HCT116 (cell line): ENCODE results near the gene NLRC5. TPM values are rescaled to one million over a fixed set of nuclear protein-coding genes. Genes with fewer than 3 reads are reported as not detected.

Source experiments
- ATAC-seq: fragments of 200-7000 bp; cut with Tn5 transposase; 2 replicates; pipeline ENCODE4 v1.9.1; 2020; ENCODE audit warnings: mild to moderate bottlenecking, moderate library complexity
- BruUV-seq: library from RNA; stranded (reverse); fragments of 400-500 nt; replicated peaks from 2 replicates; lab custom pipeline; 2021; lab: Mats Ljungman, UMichigan
- CTCF ChIA-PET: fragments of 300-600 bp; sonication (Branson Sonifier 250); formaldehyde crosslinking; loops from one replicate; lab custom pipeline; 2021; ENCODE audit warnings: antibody characterized with exemption; lab: Charles Lee
- POLR2A ChIA-PET: fragments of 300-600, 350-600 bp; sonication (Branson Sonifier 250); formaldehyde crosslinking; loops from one replicate; lab custom pipeline; 2021; ENCODE audit warnings: antibody characterized with exemption; lab: Charles Lee
- RAD21 ChIA-PET, 2 experiments: fragments of 300-600 bp; sonication (Branson Sonifier 250); formaldehyde crosslinking; loops; one replicate each; lab custom pipeline; 2023; ENCODE audit warnings: low total read pairs in 2 of 2; ENCODE audit not compliant: uncharacterized antibody in 2 of 2, unreplicated experiment in 2 of 2, low non-redundant PET in 1 of 2; lab: Charles Lee
- DNase-seq: peaks from one replicate; pipeline ENCODE4 v3.0.0-alpha.2; 2010; ENCODE audit warnings: low read depth, low spot score
- H2AFZ ChIP-seq: fragments of 200-600 bp; shearing (Covaris generic), sonication (generic); 2 replicates; pipeline ENCODE4 v1.6.1; 2017; ENCODE audit warnings: low read depth, mixed run types, mixed read lengths, antibody characterized with exemption, low read length; ENCODE audit not compliant: poor library complexity, severe bottlenecking
- H3K27ac ChIP-seq: 2 replicates; pipeline ENCODE4 v1.5.1; 2012; ENCODE audit warnings: low read depth, low read length
- H3K27me3 ChIP-seq: fragments of 200-600 bp; sonication (generic); 2 replicates; pipeline ENCODE4 v1.6.1; 2016; ENCODE audit warnings: mixed run types, low read length, mixed read lengths; ENCODE audit not compliant: insufficient read depth
- H3K36me3 ChIP-seq, 2 experiments: fragments of 200-500 bp in 1 of 2; fragments of 200-600 bp in 1 of 2; sonication (Bioruptor generic) in 1 of 2; sonication (generic) in 1 of 2; 2 replicates each; pipeline versions ENCODE4 v1.5.1 to v1.6.1; 2014 to 2016; ENCODE audit warnings: low read length in 2 of 2, inconsistent platforms in 1 of 2, mixed read lengths in 1 of 2, mixed run types in 1 of 2; ENCODE audit not compliant: insufficient read depth in 2 of 2, control insufficient read depth in 1 of 2
- H3K4me1 ChIP-seq, 2 experiments: fragments of 200-600 bp in 1 of 2; sonication (generic) in 1 of 2; 2 replicates each; pipeline versions ENCODE4 v1.5.1 to v1.6.1; 2012 to 2017; ENCODE audit warnings: low read length in 2 of 2, inconsistent platforms in 1 of 2, mild to moderate bottlenecking in 1 of 2, mixed read lengths in 1 of 2, mixed run types in 1 of 2, moderate library complexity in 1 of 2; ENCODE audit not compliant: insufficient read depth in 2 of 2, control insufficient read depth in 1 of 2
- H3K4me2 ChIP-seq: fragments of 200-600 bp; sonication (generic); 2 replicates; pipeline ENCODE4 v1.6.1; 2017; ENCODE audit warnings: mixed run types, low read length, mixed read lengths
- H3K4me3 ChIP-seq, 2 experiments: fragments of 200-600 bp in 1 of 2; sonication (generic) in 1 of 2; replicated peaks in 1 of 2; 2 replicates each; pipeline ENCODE4 v1.5.1; 2011 to 2016; ENCODE audit warnings: low read length in 2 of 2, control low read depth in 1 of 2, low read depth in 1 of 2, mild to moderate bottlenecking in 1 of 2, mixed read lengths in 1 of 2, mixed run types in 1 of 2
- H3K79me2 ChIP-seq: fragments of 200-600 bp; sonication (generic); 2 replicates; pipeline ENCODE4 v1.6.1; 2017; ENCODE audit warnings: mild to moderate bottlenecking, mixed run types, low read length, moderate library complexity, mixed read lengths; ENCODE audit not compliant: insufficient read depth
- H3K9ac ChIP-seq: fragments of 200-600 bp; sonication (generic); 2 replicates; pipeline ENCODE4 v1.6.1; 2016; ENCODE audit warnings: low read length, mixed read lengths
- H3K9me2 ChIP-seq: fragments of 200-600 bp; sonication (generic), shearing (Covaris generic); 2 replicates; pipeline ENCODE4 v1.6.1; 2017; ENCODE audit warnings: mixed run types, mild to moderate bottlenecking, moderate library complexity; ENCODE audit not compliant: insufficient read depth
- H3K9me3 ChIP-seq, 2 experiments: fragments of 200-500 bp in 1 of 2; fragments of 200-600 bp in 1 of 2; sonication (Bioruptor generic) in 1 of 2; sonication (generic) in 1 of 2; 2 replicates each; pipeline ENCODE4 v1.6.1; 2014 to 2017; ENCODE audit warnings: low read length in 2 of 2, mixed read lengths in 2 of 2, inconsistent platforms in 1 of 2, low read depth in 1 of 2, mild to moderate bottlenecking in 1 of 2, mixed run types in 1 of 2, moderate library complexity in 1 of 2; ENCODE audit not compliant: control insufficient read depth in 1 of 2, insufficient read depth in 1 of 2
- H4K20me1 ChIP-seq: fragments of 200-600 bp; sonication (generic), shearing (Covaris generic); 2 replicates; pipeline ENCODE4 v1.6.1; 2017; ENCODE audit warnings: mixed run types, mild to moderate bottlenecking, moderate library complexity; ENCODE audit not compliant: insufficient read depth
- ATF3 ChIP-seq: IDR thresholded peaks from 2 replicates; pipeline ENCODE4 v1.6.1; 2012
- CBX3 ChIP-seq: IDR thresholded peaks from 2 replicates; pipeline ENCODE4 v1.6.1; 2012; ENCODE audit warnings: low read depth
- CEBPB ChIP-seq: IDR thresholded peaks from 2 replicates; pipeline ENCODE4 v1.6.1; 2012; ENCODE audit warnings: low read depth
- ELF1 ChIP-seq: IDR thresholded peaks from 2 replicates; pipeline ENCODE4 v1.6.1; 2012; ENCODE audit warnings: low read depth, borderline replicate concordance
- EZH2 ChIP-seq: fragments of 200-600 bp; sonication (generic); IDR thresholded peaks from 2 replicates; pipeline ENCODE4 v1.6.1; 2017; ENCODE audit warnings: antibody characterized with exemption, mixed run types
- POLR2A ChIP-seq: IDR thresholded peaks from 2 replicates; pipeline ENCODE4 v1.7.0; 2011; ENCODE audit warnings: borderline replicate concordance; ENCODE audit not compliant: insufficient read depth, insufficient read length; ENCODE audit errors: extremely low read depth
- RAD21 ChIP-seq: IDR thresholded peaks from 2 replicates; pipeline ENCODE4 v1.6.1; 2012; ENCODE audit warnings: low read depth, mild to moderate bottlenecking
- REST ChIP-seq: IDR thresholded peaks from 2 replicates; pipeline ENCODE4 v1.6.1; 2012; ENCODE audit warnings: low read depth
- SIN3A ChIP-seq: IDR thresholded peaks from 2 replicates; pipeline ENCODE4 v1.6.1; 2012; ENCODE audit warnings: low read depth
- SP1 ChIP-seq: IDR thresholded peaks from 2 replicates; pipeline ENCODE4 v1.6.1; 2012; ENCODE audit warnings: low read depth
- SRF ChIP-seq: IDR thresholded peaks from 2 replicates; pipeline ENCODE4 v1.6.1; 2012; ENCODE audit warnings: low read depth
- TCF7L2 ChIP-seq: IDR thresholded peaks from 2 replicates; pipeline ENCODE4 v1.7.0; 2011; ENCODE audit warnings: borderline replicate concordance, inconsistent platforms; ENCODE audit not compliant: insufficient read depth, insufficient read length; ENCODE audit errors: extremely low read depth
- ZFX ChIP-seq: fragments of 450-650 bp; IDR thresholded peaks from 2 replicates; pipeline ENCODE4 v1.6.1; 2017
- ZNF274 ChIP-seq: fragments of 200-500 bp; sonication (Bioruptor generic); IDR thresholded peaks from 2 replicates; pipeline ENCODE4 v1.6.1; 2014; ENCODE audit warnings: mild to moderate bottlenecking, low read depth, low read length, inconsistent platforms
- intact Hi-C: fragments of 100-400 bp; cut with micrococcal nuclease; formaldehyde crosslinking; loops from 2 replicates; pipeline ENCODE4 v1.10.0; 2022
- total RNA-seq: library from RNA; stranded (reverse); gene quantifications from one replicate; pipeline ENCODE4 v1.2.1, GENCODE V29; 2021; ENCODE audit not compliant: unreplicated experiment

The NLRC5 gene
- total RNA-seq, 1 experiment from 2014 or later, result 10.4 TPM

- no peak overlapping the region for H2AFZ ChIP-seq
- TF ChIP-seq ZFX (no peak), CBX3 (no peak), SP1 (no peak), ZNF274 (no peak), POLR2A (no peak), TCF7L2 (no peak), REST (no peak), CEBPB (no peak), ELF1 (no peak), EZH2 (no peak), SRF (no peak), SIN3A (no peak), ATF3 (no peak), RAD21 (no peak)
- no peak overlapping the region for H3K27ac ChIP-seq
- ChIA-PET RAD21 (no interaction called here), POLR2A (no interaction called here), CTCF (no interaction called here)
- no peaks in the 10 kb centered on the region for H3K27me3 ChIP-seq
- ATAC-seq (no peak), DNase-seq (no peak)
- H3K9me2 ChIP-seq, result 0 out of 2 replicates have a peak, but pooled peaks cover 3% of the 10 kb centered on the region
- H3K4me3 ChIP-seq, result no peak overlapping the region
- H3K36me3 ChIP-seq, result no peaks in the 10 kb centered on the region
- H3K79me2 ChIP-seq, result no peaks in the 10 kb centered on the region
- intact Hi-C loops, result no loop called here
- peaks cover 8 to 19% of the 10 kb centered on the region in 2 experiments for H3K4me1 ChIP-seq
- no peaks in the 10 kb centered on the region for H4K20me1 ChIP-seq
- BruUV-seq, result no TSS peak
- H3K9ac ChIP-seq, result no peak overlapping the region
- H3K4me2 ChIP-seq, result no peak overlapping the region
- H3K9me3 ChIP-seq, result no peaks in the 10 kb centered on the region
Measured at GRCh38 chr16:57067347-57067746, 78.0 kb downstream of the NLRC5 start.
